ENCODE data around the gene EPHX1. TPM values are rescaled to one million over a fixed set of nuclear protein-coding genes. Genes with fewer than 3 reads are reported as not detected.
A peak's percentile ranks its signal among the peaks of the same experiment; 100 is the strongest.

Gene EPHX1
- total RNA-seq, 1 donor from 2014 or later: 82.8 TPM

GRCh38 chr1:225772323-225772768, 37.6 kb upstream of the EPHX1 start:
- Histone ChIP-seq H3K4me3 (ENCODE audit: insufficient read depth, low read depth, low read length) (no peak overlapping the region), H3K27ac (ENCODE audit: low read depth, low read length) (no peak overlapping the region), H3K9ac (ENCODE audit: low read length) (peak overlapping the region; percentile 19), H3K36me3 (ENCODE audit: insufficient read depth, low read length) (no peaks in the 10 kb centered on the region), H3K79me2 (ENCODE audit: insufficient read depth, low read length) (no peaks in the 10 kb centered on the region), H3K4me2 (ENCODE audit: low read length) (no peak overlapping the region), H3K27me3 (ENCODE audit: insufficient read depth, low read length) (no peaks in the 10 kb centered on the region), H3K9me3 (ENCODE audit: insufficient read depth, low read depth, low read length) (no peaks in the 10 kb centered on the region), H4K20me1 (ENCODE audit: insufficient read depth, low read length) (no peaks in the 10 kb centered on the region), H3K4me1 (ENCODE audit: insufficient read depth, low read length) (peaks cover 36% of the 10 kb centered on the region), H2AFZ (ENCODE audit: low read depth, low read length) (peak overlapping the region; percentile 11)
- Mint-ChIP-seq H3K27me3 (ENCODE audit: low read depth, unreplicated experiment) (no peaks in the 10 kb centered on the region), H3K36me3 (ENCODE audit: low read depth, unreplicated experiment) (no peaks in the 10 kb centered on the region), H3K27ac (ENCODE audit: unreplicated experiment) (no peak overlapping the region), H3K9me3 (ENCODE audit: unreplicated experiment) (no peaks in the 10 kb centered on the region), H3K4me3 (ENCODE audit: unreplicated experiment) (peak overlapping the region; percentile 36), H3K4me1 (ENCODE audit: low read depth, unreplicated experiment) (peaks cover 68% of the 10 kb centered on the region)
- TF ChIP-seq EZH2 (IDR thresholded peaks at IDR 0.05; ENCODE audit: insufficient read depth, low read length): no peak
- TF ChIP-seq, protein P1, sequence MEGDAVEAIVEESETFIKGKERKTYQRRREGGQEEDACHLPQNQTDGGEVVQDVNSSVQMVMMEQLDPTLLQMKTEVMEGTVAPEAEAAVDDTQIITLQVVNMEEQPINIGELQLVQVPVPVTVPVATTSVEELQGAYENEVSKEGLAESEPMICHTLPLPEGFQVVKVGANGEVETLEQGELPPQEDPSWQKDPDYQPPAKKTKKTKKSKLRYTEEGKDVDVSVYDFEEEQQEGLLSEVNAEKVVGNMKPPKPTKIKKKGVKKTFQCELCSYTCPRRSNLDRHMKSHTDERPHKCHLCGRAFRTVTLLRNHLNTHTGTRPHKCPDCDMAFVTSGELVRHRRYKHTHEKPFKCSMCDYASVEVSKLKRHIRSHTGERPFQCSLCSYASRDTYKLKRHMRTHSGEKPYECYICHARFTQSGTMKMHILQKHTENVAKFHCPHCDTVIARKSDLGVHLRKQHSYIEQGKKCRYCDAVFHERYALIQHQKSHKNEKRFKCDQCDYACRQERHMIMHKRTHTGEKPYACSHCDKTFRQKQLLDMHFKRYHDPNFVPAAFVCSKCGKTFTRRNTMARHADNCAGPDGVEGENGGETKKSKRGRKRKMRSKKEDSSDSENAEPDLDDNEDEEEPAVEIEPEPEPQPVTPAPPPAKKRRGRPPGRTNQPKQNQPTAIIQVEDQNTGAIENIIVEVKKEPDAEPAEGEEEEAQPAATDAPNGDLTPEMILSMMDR (IDR thresholded peaks at IDR 0.05; ENCODE audit: insufficient read depth, low read depth, low read length): peak; percentile 95
- peak; percentile 91 for FAIRE-seq
- peak; percentile 68 for DNase-seq (ENCODE audit: low read depth)

GRCh38 chr1:225772848-225773247, 37.1 kb upstream of the EPHX1 start:
- no peak overlapping the region for H3K27ac Mint-ChIP-seq (ENCODE audit: unreplicated experiment)
- H3K27me3 ChIP-seq (ENCODE audit: insufficient read depth, low read length): no peaks in the 10 kb centered on the region
- no peaks in the 10 kb centered on the region for H4K20me1 ChIP-seq (ENCODE audit: insufficient read depth, low read length)
- no peaks in the 10 kb centered on the region for H3K27me3 Mint-ChIP-seq (ENCODE audit: low read depth, unreplicated experiment)
- DNase-seq (ENCODE audit: low read depth) (no peak), FAIRE-seq (no peak)
- H3K4me3 ChIP-seq (ENCODE audit: insufficient read depth, low read depth, low read length): no peak overlapping the region
- H3K4me2 ChIP-seq (ENCODE audit: low read length): no peak overlapping the region
- H3K9me3 ChIP-seq (ENCODE audit: insufficient read depth, low read depth, low read length): no peaks in the 10 kb centered on the region
- H3K9me3 Mint-ChIP-seq (ENCODE audit: unreplicated experiment): no peaks in the 10 kb centered on the region
- no peak overlapping the region for H3K4me3 Mint-ChIP-seq (ENCODE audit: unreplicated experiment)
- H3K27ac ChIP-seq (ENCODE audit: low read depth, low read length): no peak overlapping the region
- TF ChIP-seq, protein P1 (IDR thresholded peaks at IDR 0.05; ENCODE audit: insufficient read depth, low read depth, low read length): no peak
- no peak for TF ChIP-seq EZH2 (IDR thresholded peaks at IDR 0.05; ENCODE audit: insufficient read depth, low read length)
- no peak overlapping the region for H2AFZ ChIP-seq (ENCODE audit: low read depth, low read length)
- H3K4me1 Mint-ChIP-seq (ENCODE audit: low read depth, unreplicated experiment): peaks cover 63% of the 10 kb centered on the region
- peaks cover 2% of the 10 kb centered on the region for H3K79me2 ChIP-seq (ENCODE audit: insufficient read depth, low read length)
- H3K9ac ChIP-seq (ENCODE audit: low read length): peak overlapping the region; percentile 19
- no peaks in the 10 kb centered on the region for H3K36me3 ChIP-seq (ENCODE audit: insufficient read depth, low read length)
- no peaks in the 10 kb centered on the region for H3K36me3 Mint-ChIP-seq (ENCODE audit: low read depth, unreplicated experiment)
- peaks cover 32% of the 10 kb centered on the region for H3K4me1 ChIP-seq (ENCODE audit: insufficient read depth, low read length)

GRCh38 chr1:225774281-225775147, 35.4 kb upstream of the EPHX1 start:
- Histone ChIP-seq H3K4me1 (ENCODE audit: insufficient read depth, low read length) (peaks cover 33% of the 10 kb centered on the region), H4K20me1 (ENCODE audit: insufficient read depth, low read length) (peaks cover 2% of the 10 kb centered on the region), H3K79me2 (ENCODE audit: insufficient read depth, low read length) (peaks cover 18% of the 10 kb centered on the region), H3K9ac (ENCODE audit: low read length) (no peak overlapping the region), H3K27ac (ENCODE audit: low read depth, low read length) (peak overlapping the region; percentile 6), H3K27me3 (ENCODE audit: insufficient read depth, low read length) (no peaks in the 10 kb centered on the region), H3K36me3 (ENCODE audit: insufficient read depth, low read length) (no peaks in the 10 kb centered on the region), H3K9me3 (ENCODE audit: insufficient read depth, low read depth, low read length) (no peaks in the 10 kb centered on the region), H3K4me2 (ENCODE audit: low read length) (no peak overlapping the region), H2AFZ (ENCODE audit: low read depth, low read length) (no peak overlapping the region), H3K4me3 (ENCODE audit: insufficient read depth, low read depth, low read length) (no peak overlapping the region)
- Mint-ChIP-seq H3K9me3 (ENCODE audit: unreplicated experiment) (no peaks in the 10 kb centered on the region), H3K27me3 (ENCODE audit: low read depth, unreplicated experiment) (no peaks in the 10 kb centered on the region), H3K4me1 (ENCODE audit: low read depth, unreplicated experiment) (peaks cover 50% of the 10 kb centered on the region), H3K36me3 (ENCODE audit: low read depth, unreplicated experiment) (no peaks in the 10 kb centered on the region), H3K27ac (ENCODE audit: unreplicated experiment) (no peak overlapping the region), H3K4me3 (ENCODE audit: unreplicated experiment) (no peak overlapping the region)
- peak; percentile 64 for DNase-seq (ENCODE audit: low read depth)
- TF ChIP-seq EZH2 (IDR thresholded peaks at IDR 0.05; ENCODE audit: insufficient read depth, low read length): no peak
- TF ChIP-seq, protein P1 (IDR thresholded peaks at IDR 0.05; ENCODE audit: insufficient read depth, low read depth, low read length): no peak
- FAIRE-seq: no peak
